Psoas muscle (tissue), 8 donors: ENCODE data around the gene NNT. TPM values are rescaled to one million over a fixed set of nuclear protein-coding genes. Genes with fewer than 3 reads are reported as not detected.
"Not testable (repeated sequence)": the region's sequence is repeated elsewhere in the genome, so short reads cannot be mapped to it uniquely, and the experiment has no call there.

ENCODE experiments used
- ATAC-seq, 4 donors: fragments of 200-7000 bp; cut with Tn5 transposase; one replicate each; pipeline ENCODE4 v1.9.1; 2020; ENCODE audit warnings: moderate library complexity in 3 of 4, mild to moderate bottlenecking in 2 of 4
- DNase-seq, 2 donors: peaks; one replicate each; pipeline ENCODE4 v3.0.0-alpha.2; 2020
- H3K27ac ChIP-seq: fragments of 200-600 bp; one replicate; pipeline ENCODE4 v1.8.0; 2022
- H3K27me3 ChIP-seq, 3 donors: fragments of 200-600 bp in 1 of 3; one replicate each; pipeline versions ENCODE4 v1.6.1 to v1.8.0; 2013 to 2022; ENCODE audit warnings: low read length in 2 of 3, mild to moderate bottlenecking in 2 of 3, moderate library complexity in 1 of 3; ENCODE audit not compliant: insufficient read depth in 3 of 3
- H3K36me3 ChIP-seq, 2 donors: fragments of 200-600 bp in 1 of 2; one replicate each; pipeline versions ENCODE4 v1.6.1 to v1.8.0; 2013 to 2022; ENCODE audit warnings: low read depth in 1 of 2, mild to moderate bottlenecking in 1 of 2, moderate library complexity in 1 of 2; ENCODE audit not compliant: insufficient read depth in 1 of 2
- H3K4me1 ChIP-seq: fragments of 200-600 bp; one replicate; pipeline ENCODE4 v1.8.0; 2022
- H3K4me3 ChIP-seq: fragments of 200-600 bp; one replicate; pipeline ENCODE4 v1.8.0; 2022; ENCODE audit warnings: mild to moderate bottlenecking
- H3K9me3 ChIP-seq: fragments of 200-600 bp; one replicate; pipeline ENCODE4 v1.8.0; 2022
- CTCF ChIP-seq: fragments of 200-600 bp; IDR thresholded peaks from one replicate; pipeline ENCODE4 v1.8.0; 2022; ENCODE audit warnings: antibody characterized with exemption
- WGBS, 3 donors: extraction: QIAGEN DNeasy Blood & Tissue Kit; methylation state at CpG; one replicate each; pipeline versions ENCODE4 v1.1.6 to v1.1.7; 2013; 5-methylcytosine and 5-hydroxymethylcytosine counted together
- intact Hi-C, 2 donors: fragments of 100-400 bp; cut with DNase I; formaldehyde crosslinking; loops; one replicate each; pipeline versions ENCODE4 v1.11.0 to v1.14.2; 2022
- polyA plus RNA-seq, 3 donors: library from polyadenylated mRNA; stranded (reverse); fragments of 200-250 nt; gene quantifications; one replicate each; pipeline ENCODE4 v1.2.3, GENCODE V29; 2013
- total RNA-seq, 4 donors: library from RNA; stranded (reverse); fragmentation: NEBNext Ultra II Directional in 2 of 4; extraction: Animal tissue kit (Norgen Biotek cat#: 25700) in 2 of 4; gene quantifications; one replicate each; pipeline versions ENCODE4 v1.2.1 to v1.2.4, GENCODE V29; 2021 to 2023
- donor health status: healthy with polysubstance abuse.
- donor health status: DM: no; HTN: no; CAD: no; lungs with moderate emphysema.
- donor health status: Bipolar disorder and iron deficiency.
- donor health status: healthy.
- donor health status: DM: yes; HTN: yes; CAD: no.
- donor health status: DM: no; HTN: no; CAD: no.
- donor health status: DM: no; HTN: no; CAD: no.
- donor health status: DM: yes; HTN: yes; CAD: no.

Gene NNT
- total and polyA plus RNA-seq, 7 donors = 108 to 442 (median 216) TPM

GRCh38 chr5:43704243-43704642, 101.3 kb downstream of the NNT start:
- no peaks in the 10 kb centered on the region for H3K27me3 ChIP-seq
- no peak overlapping the region for H3K27ac ChIP-seq
- no peaks in the 10 kb centered on the region for H3K4me1 ChIP-seq
- intact Hi-C loops = no loop called here
- H3K36me3 ChIP-seq = peaks cover 3 to 47% of the 10 kb centered on the region in 2 donors
- no peak for ATAC-seq
- H3K9me3 ChIP-seq = no peaks in the 10 kb centered on the region
- no peak for TF ChIP-seq CTCF
- no peak for DNase-seq
- no peak overlapping the region for H3K4me3 ChIP-seq
- 88 to 91% (median 88%) methylated on average over 4 of the region's 4 CpGs for WGBS, 3 donors

- H3K9me3 ChIP-seq, intact Hi-C loops, H3K27me3 ChIP-seq, ATAC-seq, H3K4me3 ChIP-seq, H3K4me1 ChIP-seq, DNase-seq, H3K27ac ChIP-seq: not testable (repeated sequence)
- 90 to 96% (median 94%) methylated on average over 1 of the region's 1 CpG for WGBS, 3 donors
- peaks cover 3 to 47% of the 10 kb centered on the region in 2 donors for H3K36me3 ChIP-seq
These were observed 103.6 kb downstream of the NNT start for GRCh38 chr5:43706576-43706975.

GRCh38 chr5:43711496-43711895, 108.5 kb downstream of the NNT start:
- Histone ChIP-seq H3K36me3 (peaks cover 0 to 7% of the 10 kb centered on the region in 2 donors), H3K4me1 (no peaks in the 10 kb centered on the region), H3K9me3 (no peaks in the 10 kb centered on the region), H3K27ac (no peak overlapping the region), H3K4me3 (no peak overlapping the region), H3K27me3 (no peaks in the 10 kb centered on the region)
- no peak for TF ChIP-seq CTCF
- intact Hi-C loops = no loop called here
- peak in 3 of 4 donors; percentile 16 to 42 (median 42) for ATAC-seq
- 73 to 80% (median 78%) methylated on average over 6 of the region's 6 CpGs for WGBS, 3 donors
- no peak for DNase-seq

GRCh38 chr5:43712081-43712480, 109.1 kb downstream of the NNT start:
- 92 to 95% (median 95%) methylated on average over 3 of the region's 3 CpGs for WGBS, 3 donors
- Histone ChIP-seq H3K4me1 (no peaks in the 10 kb centered on the region), H3K27me3 (no peaks in the 10 kb centered on the region), H3K4me3 (no peak overlapping the region), H3K9me3 (no peaks in the 10 kb centered on the region), H3K36me3 (peaks cover 0 to 4% of the 10 kb centered on the region in 2 donors), H3K27ac (no peak overlapping the region)
- no peak for TF ChIP-seq CTCF
- intact Hi-C loops = no loop called here
- ATAC-seq = no peak
- no peak for DNase-seq

- H3K4me1 ChIP-seq, H3K27ac ChIP-seq, H3K36me3 ChIP-seq, DNase-seq, H3K27me3 ChIP-seq, H3K9me3 ChIP-seq, ATAC-seq, intact Hi-C loops, H3K4me3 ChIP-seq: not testable (repeated sequence)
- WGBS, 3 donors = 86 to 92% (median 92%) methylated on average over 1 to 2 of the region's 3 CpGs
These were observed 116.8 kb downstream of the NNT start for GRCh38 chr5:43719783-43720182.

- 55 to 72% (median 70%) methylated on average over 3 of the region's 3 CpGs for WGBS, 3 donors
These were observed 125.6 kb downstream of the NNT start for GRCh38 chr5:43728581-43728980.

More at GRCh38 chr5:43728581-43728980, 125.6 kb downstream of the NNT start:
- H3K4me3 ChIP-seq = no peak overlapping the region
- intact Hi-C loops = no loop called here
- no peaks in the 10 kb centered on the region for H3K36me3 ChIP-seq
- ATAC-seq = no peak
- TF ChIP-seq CTCF = no peak
- no peak for DNase-seq
- no peak overlapping the region for H3K27ac ChIP-seq
- H3K4me1 ChIP-seq = no peaks in the 10 kb centered on the region
- no peaks in the 10 kb centered on the region for H3K9me3 ChIP-seq
- no peaks in the 10 kb centered on the region for H3K27me3 ChIP-seq
